Measurements from ENCODE around the gene KLF2. TPM values are rescaled to one million over a fixed set of nuclear protein-coding genes. Genes with fewer than 3 reads are reported as not detected.

The KLF2 gene
- total and polyA plus RNA-seq, 2 of the 13 experiments (the other 11 are each of a cell fraction or from before 2014, with no cell fraction given): not detected

DNA sequence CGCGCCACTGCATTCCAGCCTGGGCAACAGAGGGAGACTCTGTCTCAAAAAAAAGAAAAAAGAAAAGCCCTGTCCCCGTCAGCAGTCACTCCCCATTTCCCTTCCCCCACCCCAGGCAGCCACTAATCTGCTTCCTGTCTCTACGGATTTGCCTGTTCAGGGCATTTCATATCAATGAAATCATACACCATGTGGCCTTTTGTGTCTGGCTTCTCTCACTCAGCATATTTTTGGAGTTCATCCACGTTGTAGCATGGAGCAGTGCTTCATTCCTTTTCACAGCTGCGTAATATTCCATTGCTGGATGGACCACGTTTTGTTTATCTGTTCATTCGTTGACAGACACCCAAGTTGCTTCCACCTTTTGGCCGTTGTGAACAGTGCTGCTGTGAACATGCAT lies 36.1 kb upstream of the KLF2 start:
- intact Hi-C loops (cut with micrococcal nuclease; ENCODE audit: unreplicated experiment) (no loop called here), in situ Hi-C loops (cut with HindIII; ENCODE audit: extremely low pct_ligation_motif_present, low pct_unique_long_range_greater_than_20kb) (no loop called here)
- FAIRE-seq: no peak
- no peak overlapping the region for H3K4me2 ChIP-seq (ENCODE audit: low read depth, low read length)
- peaks cover 2 to 32% of the 10 kb centered on the region in 2 experiments; a peak in 3 of 5 replicates for H3K27me3 ChIP-seq (ENCODE audit: control insufficient read depth in 1 of 2, insufficient read depth in 2 of 2, low read length in 2 of 2)
- H2AFZ ChIP-seq (ENCODE audit: low read length): no peak overlapping the region
- no peak overlapping the region for H3K4me3 ChIP-seq (replicated peaks in 1 of 3; ENCODE audit: insufficient read depth in 1 of 3, low read depth in 2 of 3, low read length in 3 of 3)
- BruUV-seq (replicated peaks): no TSS peak
- TF ChIP-seq ZNF24 (IDR thresholded peaks at IDR 0.05): no peak
- TF ChIP-seq SMAD3 (CRISPR knock-in tag; IDR thresholded peaks at IDR 0.05): no peak
- TF ChIP-seq KLF9 (CRISPR knock-in tag; IDR thresholded peaks at IDR 0.05; ENCODE audit: low read depth): no peak
- no peak for TF ChIP-seq ZBTB7A (CRISPR knock-in tag; IDR thresholded peaks at IDR 0.05)
- no peak for TF ChIP-seq ZNF180 (CRISPR knock-in tag; IDR thresholded peaks at IDR 0.05; ENCODE audit: borderline replicate concordance, low read depth)
- no peak overlapping the region for H3K9ac ChIP-seq (ENCODE audit: insufficient read depth, low read depth, low read length)
- 35% methylated on average over 9 of the region's 9 CpGs for WGBS (ENCODE audit: low lambda C conversion rate)
- peaks cover 8% of the 10 kb centered on the region for H3K4me1 ChIP-seq (ENCODE audit: insufficient read depth, low read length)
- CTCF ChIA-PET (ENCODE audit: low intra/inter-chr PET ratio, low total read pairs): no interaction called here
- no peaks in the 10 kb centered on the region for H3K79me2 ChIP-seq (ENCODE audit: insufficient read depth, low read length)
- H3K36me3 ChIP-seq (replicated peaks in 1 of 2; ENCODE audit: control insufficient read depth in 1 of 2, insufficient read depth in 2 of 2, low read length in 2 of 2): no peaks in the 10 kb centered on the region
- POLR2A ChIA-PET: no interaction called here
- no peak for ATAC-seq
- no peaks in the 10 kb centered on the region for H4K20me1 ChIP-seq (ENCODE audit: insufficient read depth, low read length)
- H3K27ac ChIP-seq (ENCODE audit: extremely low read length, insufficient read depth, low read length): no peak overlapping the region
- DNase-seq (ENCODE audit: low spot score): no peak
- H3K9me3 ChIP-seq (ENCODE audit: low read length): no peaks in the 10 kb centered on the region

DNA sequence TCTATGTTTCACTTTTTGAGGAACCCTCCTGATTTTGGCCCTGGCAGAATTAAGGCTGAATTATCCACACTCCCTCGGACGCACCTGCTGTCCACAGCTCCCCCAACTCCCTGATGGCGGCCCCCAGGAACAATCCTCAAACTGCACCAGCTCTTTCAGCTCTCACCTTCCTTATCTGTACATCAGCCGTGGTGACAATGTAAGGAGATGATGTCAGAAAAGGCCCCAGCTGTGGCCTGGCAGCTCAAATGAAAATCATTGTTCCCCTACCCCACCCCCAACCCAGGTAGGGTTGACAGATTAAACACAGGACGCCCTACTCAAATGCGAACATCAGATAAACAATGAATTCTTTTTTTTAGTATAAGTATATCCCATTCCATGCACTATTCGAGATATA lies 35.0 kb upstream of the KLF2 start:
- 44% methylated on average over 7 of the region's 7 CpGs for WGBS (ENCODE audit: low lambda C conversion rate)
- FAIRE-seq: no peak
- no peak for DNase-seq (ENCODE audit: low spot score)
- intact Hi-C loops (cut with micrococcal nuclease; ENCODE audit: unreplicated experiment): no loop called here
- POLR2A ChIA-PET: no interaction called here
- no peak overlapping the region for H3K4me2 ChIP-seq (ENCODE audit: low read depth, low read length)
- H3K9ac ChIP-seq (ENCODE audit: insufficient read depth, low read depth, low read length): no peak overlapping the region
- no peaks in the 10 kb centered on the region for H3K36me3 ChIP-seq (replicated peaks in 1 of 2; ENCODE audit: control insufficient read depth in 1 of 2, insufficient read depth in 2 of 2, low read length in 2 of 2)
- H3K4me3 ChIP-seq (replicated peaks in 1 of 3; ENCODE audit: insufficient read depth in 1 of 3, low read depth in 2 of 3, low read length in 3 of 3): no peak overlapping the region
- peaks cover 13% of the 10 kb centered on the region for H3K4me1 ChIP-seq (ENCODE audit: insufficient read depth, low read length)
- H3K27me3 ChIP-seq (ENCODE audit: control insufficient read depth in 1 of 2, insufficient read depth in 2 of 2, low read length in 2 of 2): peaks cover 2 to 30% of the 10 kb centered on the region in 2 experiments; a peak in 4 of 5 replicates
- no peaks in the 10 kb centered on the region for H3K79me2 ChIP-seq (ENCODE audit: insufficient read depth, low read length)
- no peaks in the 10 kb centered on the region for H4K20me1 ChIP-seq (ENCODE audit: insufficient read depth, low read length)
- no peak for ATAC-seq
- in situ Hi-C loops (cut with HindIII; ENCODE audit: extremely low pct_ligation_motif_present, low pct_unique_long_range_greater_than_20kb): no loop called here
- BruUV-seq (replicated peaks): no TSS peak
- no peak overlapping the region for H2AFZ ChIP-seq (ENCODE audit: low read length)
- no peak overlapping the region for H3K27ac ChIP-seq (ENCODE audit: extremely low read length, insufficient read depth, low read length)
- no peaks in the 10 kb centered on the region for H3K9me3 ChIP-seq (ENCODE audit: low read length)
- CTCF ChIA-PET (ENCODE audit: low intra/inter-chr PET ratio, low total read pairs): no interaction called here
- TF ChIP-seq SCMH1 (CRISPR knock-in tag; IDR thresholded peaks at IDR 0.05; ENCODE audit: borderline replicate concordance) (no peak), JUN (CRISPR knock-in tag; IDR thresholded peaks at IDR 0.05) (no peak), ZNF549 (CRISPR knock-in tag; IDR thresholded peaks at IDR 0.05) (no peak), ZBTB7B (CRISPR knock-in tag; IDR thresholded peaks at IDR 0.05) (no peak), NFIC (IDR thresholded peaks at IDR 0.05; ENCODE audit: low read length) (no peak), SMC3 (IDR thresholded peaks at IDR 0.05; ENCODE audit: low read length) (no peak), EP300 (IDR thresholded peaks at IDR 0.05; ENCODE audit: low read depth in 2 of 2, low read length in 2 of 2) (no peak), EP300 (CRISPR knock-in tag; IDR thresholded peaks at IDR 0.05; ENCODE audit: borderline replicate concordance) (no peak)
- TF ChIP-seq, protein P1, sequence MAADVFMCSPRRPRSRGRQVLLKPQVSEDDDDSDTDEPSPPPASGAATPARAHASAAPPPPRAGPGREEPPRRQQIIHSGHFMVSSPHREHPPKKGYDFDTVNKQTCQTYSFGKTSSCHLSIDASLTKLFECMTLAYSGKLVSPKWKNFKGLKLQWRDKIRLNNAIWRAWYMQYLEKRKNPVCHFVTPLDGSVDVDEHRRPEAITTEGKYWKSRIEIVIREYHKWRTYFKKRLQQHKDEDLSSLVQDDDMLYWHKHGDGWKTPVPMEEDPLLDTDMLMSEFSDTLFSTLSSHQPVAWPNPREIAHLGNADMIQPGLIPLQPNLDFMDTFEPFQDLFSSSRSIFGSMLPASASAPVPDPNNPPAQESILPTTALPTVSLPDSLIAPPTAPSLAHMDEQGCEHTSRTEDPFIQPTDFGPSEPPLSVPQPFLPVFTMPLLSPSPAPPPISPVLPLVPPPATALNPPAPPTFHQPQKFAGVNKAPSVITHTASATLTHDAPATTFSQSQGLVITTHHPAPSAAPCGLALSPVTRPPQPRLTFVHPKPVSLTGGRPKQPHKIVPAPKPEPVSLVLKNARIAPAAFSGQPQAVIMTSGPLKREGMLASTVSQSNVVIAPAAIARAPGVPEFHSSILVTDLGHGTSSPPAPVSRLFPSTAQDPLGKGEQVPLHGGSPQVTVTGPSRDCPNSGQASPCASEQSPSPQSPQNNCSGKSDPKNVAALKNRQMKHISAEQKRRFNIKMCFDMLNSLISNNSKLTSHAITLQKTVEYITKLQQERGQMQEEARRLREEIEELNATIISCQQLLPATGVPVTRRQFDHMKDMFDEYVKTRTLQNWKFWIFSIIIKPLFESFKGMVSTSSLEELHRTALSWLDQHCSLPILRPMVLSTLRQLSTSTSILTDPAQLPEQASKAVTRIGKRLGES (CRISPR knock-in tag; IDR thresholded peaks at IDR 0.05; ENCODE audit: borderline replicate concordance): no peak
- TF ChIP-seq, protein P2, sequence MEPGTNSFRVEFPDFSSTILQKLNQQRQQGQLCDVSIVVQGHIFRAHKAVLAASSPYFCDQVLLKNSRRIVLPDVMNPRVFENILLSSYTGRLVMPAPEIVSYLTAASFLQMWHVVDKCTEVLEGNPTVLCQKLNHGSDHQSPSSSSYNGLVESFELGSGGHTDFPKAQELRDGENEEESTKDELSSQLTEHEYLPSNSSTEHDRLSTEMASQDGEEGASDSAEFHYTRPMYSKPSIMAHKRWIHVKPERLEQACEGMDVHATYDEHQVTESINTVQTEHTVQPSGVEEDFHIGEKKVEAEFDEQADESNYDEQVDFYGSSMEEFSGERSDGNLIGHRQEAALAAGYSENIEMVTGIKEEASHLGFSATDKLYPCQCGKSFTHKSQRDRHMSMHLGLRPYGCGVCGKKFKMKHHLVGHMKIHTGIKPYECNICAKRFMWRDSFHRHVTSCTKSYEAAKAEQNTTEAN (CRISPR knock-in tag; conservative IDR thresholded peaks at IDR 0.05): no peak
- TF ChIP-seq, protein P3, sequence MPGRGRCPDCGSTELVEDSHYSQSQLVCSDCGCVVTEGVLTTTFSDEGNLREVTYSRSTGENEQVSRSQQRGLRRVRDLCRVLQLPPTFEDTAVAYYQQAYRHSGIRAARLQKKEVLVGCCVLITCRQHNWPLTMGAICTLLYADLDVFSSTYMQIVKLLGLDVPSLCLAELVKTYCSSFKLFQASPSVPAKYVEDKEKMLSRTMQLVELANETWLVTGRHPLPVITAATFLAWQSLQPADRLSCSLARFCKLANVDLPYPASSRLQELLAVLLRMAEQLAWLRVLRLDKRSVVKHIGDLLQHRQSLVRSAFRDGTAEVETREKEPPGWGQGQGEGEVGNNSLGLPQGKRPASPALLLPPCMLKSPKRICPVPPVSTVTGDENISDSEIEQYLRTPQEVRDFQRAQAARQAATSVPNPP (CRISPR knock-in tag; IDR thresholded peaks at IDR 0.05): no peak

All from HepG2 (cell line).